Stimulated activated CD4-positive, alpha-beta T cell treated with anti-CD3 and anti-CD28 coated beads, Interleukin-15, amount 100 ng/mL, for 1 hour (primary cell): ENCODE data around the gene KRTAP3-3.

Experiments used
- DNase-seq, 2 donors: peaks; one replicate each; pipeline ENCODE4 v3.0.0-alpha.2; 2020; ENCODE audit warnings: low read depth in 1 of 2, low spot score in 1 of 2

The KRTAP3-3 gene

DNA sequence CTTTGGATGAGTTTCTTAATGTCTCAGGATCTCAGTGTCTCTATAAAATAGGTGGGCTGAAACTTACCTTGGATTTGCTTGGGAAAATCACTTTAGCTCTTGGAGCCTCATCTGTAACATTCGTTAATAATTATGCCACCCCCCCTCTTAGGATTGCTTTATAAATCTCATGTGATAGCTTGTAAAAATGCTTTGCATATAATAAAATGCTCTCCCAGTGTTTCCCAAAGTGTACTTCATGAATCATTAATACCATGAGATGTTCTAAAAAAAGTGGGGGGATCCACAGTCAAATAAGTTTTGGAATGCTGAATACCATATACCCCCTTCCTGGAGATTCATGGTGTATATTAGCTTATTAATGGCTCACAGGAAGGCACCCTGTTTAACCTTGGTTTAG lies 32.4 kb downstream of the KRTAP3-3 start:
- no peak for DNase-seq

- DNase-seq: no peak
Measured at GRCh38 chr17:40960144-40960543, 33.8 kb downstream of the KRTAP3-3 start.

GRCh38 chr17:40958086-40958953 lies 35.6 kb downstream of the KRTAP3-3 start:
- DNase-seq: no peak

- no peak for DNase-seq
Measured at GRCh38 chr17:40956401-40957254, 37.3 kb downstream of the KRTAP3-3 start.

GRCh38 chr17:40953881-40954280 lies 40.1 kb downstream of the KRTAP3-3 start:
- DNase-seq: no peak

GRCh38 chr17:40952661-40953060 lies 41.3 kb downstream of the KRTAP3-3 start:
- no peak for DNase-seq

- DNase-seq: no peak
Measured at GRCh38 chr17:40952154-40952553, 41.8 kb downstream of the KRTAP3-3 start.

GRCh38 chr17:40951011-40951622 lies 42.8 kb downstream of the KRTAP3-3 start:
- DNase-seq: no peak

GRCh38 chr17:40950176-40950575 lies 43.8 kb downstream of the KRTAP3-3 start:
- DNase-seq: no peak

DNA sequence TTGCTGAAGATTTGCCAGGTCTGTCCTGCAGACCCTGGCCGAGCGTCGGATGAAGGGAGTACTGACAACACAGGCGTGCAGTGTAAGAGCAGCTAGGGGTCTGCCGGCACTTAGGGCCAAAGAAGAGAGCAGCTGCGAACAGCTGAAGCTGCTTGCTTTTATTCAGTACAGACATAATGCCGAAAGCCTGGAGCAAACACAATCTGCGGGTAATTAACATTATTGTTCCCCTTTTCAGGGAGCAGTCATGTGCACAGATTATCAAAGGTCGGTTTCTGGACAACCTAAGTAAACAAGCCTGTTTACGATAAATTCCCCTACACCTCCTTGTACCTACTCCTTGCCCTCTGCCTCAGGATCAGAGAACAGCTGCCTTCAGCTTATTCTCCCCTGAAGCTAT lies 44.5 kb downstream of the KRTAP3-3 start:
- no peak for DNase-seq

DNA sequence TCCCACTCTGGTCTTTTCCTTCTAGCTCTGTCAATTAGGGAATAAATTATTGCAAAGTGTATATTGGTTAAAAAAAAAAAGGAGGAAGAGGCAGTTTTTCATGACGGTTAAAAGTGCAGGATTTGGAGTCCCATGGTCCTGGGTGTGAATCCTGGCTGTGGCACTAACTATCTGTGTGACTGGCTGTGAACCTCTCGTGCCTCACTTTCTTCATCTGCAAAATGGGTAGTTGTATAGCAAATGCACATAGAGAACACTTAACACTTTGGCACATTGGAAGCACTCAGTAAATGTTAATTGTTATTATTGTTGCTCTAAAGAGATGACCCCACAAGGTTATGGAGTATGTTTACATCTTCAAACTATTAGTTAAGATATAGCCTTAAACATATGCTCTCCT lies 46.0 kb downstream of the KRTAP3-3 start:
- DNase-seq: no peak

DNA sequence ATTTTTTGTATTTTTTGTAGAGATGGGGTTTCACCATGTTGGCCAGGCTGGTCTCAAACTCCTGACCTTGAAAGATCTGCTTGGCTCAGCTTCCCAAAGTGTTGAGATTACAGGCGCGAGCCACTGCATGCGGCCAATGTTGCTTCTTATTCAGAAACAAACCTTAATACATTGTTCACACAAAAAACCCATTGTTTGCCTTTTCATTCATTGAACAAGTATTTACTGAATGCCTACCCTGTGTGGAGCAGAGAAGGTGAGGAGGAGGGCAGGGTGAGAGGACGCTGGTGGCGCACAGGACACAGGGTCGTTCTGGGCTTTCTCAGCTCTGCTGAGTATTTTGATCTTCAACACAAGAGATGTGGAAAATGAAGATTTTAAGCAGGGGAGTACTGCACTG lies 48.5 kb downstream of the KRTAP3-3 start:
- no peak for DNase-seq

DNA sequence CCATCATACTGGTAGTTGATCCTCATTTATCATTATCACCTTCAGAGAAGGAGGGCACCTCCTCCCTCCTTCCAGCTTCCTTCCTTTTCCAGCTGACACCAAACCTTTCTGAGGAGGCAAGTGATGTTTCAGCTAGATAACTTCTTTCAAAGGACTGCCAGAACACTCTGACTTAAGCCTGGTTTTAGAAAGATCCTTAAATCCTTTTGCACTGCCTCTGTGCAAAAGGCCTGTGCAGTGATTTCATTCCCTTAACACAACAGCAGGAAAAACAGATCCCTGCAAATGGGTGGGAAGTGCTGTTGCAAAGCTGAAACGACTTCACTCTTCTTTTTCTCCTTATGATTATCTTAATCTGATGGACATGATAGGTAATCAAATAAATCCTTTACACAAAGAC lies 49.4 kb downstream of the KRTAP3-3 start:
- DNase-seq: no peak
